C4-2B (cell line): ENCODE results near the gene CMC2.

Experiments used
- CTCF ChIP-seq: fragments of 450-650 bp; conservative IDR thresholded peaks from 2 replicates; pipeline ENCODE4 v1.5.1; 2017; ENCODE audit warnings: mild to moderate bottlenecking
- ZFX ChIP-seq: fragments of 450-650 bp; IDR thresholded peaks from 2 replicates; pipeline ENCODE4 v1.6.1; 2017

DNA sequence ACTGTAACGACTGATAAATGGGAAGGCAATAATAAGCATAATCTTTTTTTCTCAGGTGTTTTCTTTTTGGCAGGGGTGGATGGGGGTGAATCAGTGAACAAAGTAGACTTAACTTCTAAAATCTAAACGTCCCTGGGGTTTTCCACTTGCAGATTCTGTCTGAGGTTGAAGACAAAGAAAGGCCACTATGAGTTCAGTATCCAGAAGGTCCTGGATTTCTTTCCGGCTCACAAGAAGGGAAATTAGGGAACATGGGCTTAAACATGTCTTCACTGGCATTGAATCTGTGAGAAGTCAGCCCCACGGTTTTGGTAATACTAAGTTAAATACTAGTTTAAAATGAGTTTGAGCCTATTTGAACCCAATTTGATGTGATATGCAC lies 67.8 kb downstream of the CMC2 start:
- TF ChIP-seq CTCF (no peak), ZFX (no peak)
